K562 (cell line): ENCODE results near the gene PTPN18. TPM values are rescaled to one million over a fixed set of nuclear protein-coding genes. Genes with fewer than 3 reads are reported as not detected.

Experiments used
- BCOR ChIP-seq: fragments of 450-650 bp; IDR thresholded peaks from 2 replicates; pipeline ENCODE4 v1.6.1; 2016
- DNMT1 ChIP-seq: fragments of 450-650 bp; IDR thresholded peaks from 2 replicates; pipeline ENCODE4 v1.6.1; 2016; ENCODE audit warnings: antibody characterized with exemption, mild to moderate bottlenecking
- JUND ChIP-seq, 2 experiments: IDR thresholded peaks; 2 replicates in 1 of 2; 3 replicates in 1 of 2; pipeline ENCODE4 v1.6.1; 2011; ENCODE audit warnings: borderline replicate concordance in 2 of 2, low read depth in 2 of 2, low read length in 2 of 2, improper control_type of control experiment in 1 of 2, missing biosample characterization in 1 of 2, missing genetic modification characterization in 1 of 2, missing genetic modification reagents in 1 of 2
- MIER1 ChIP-seq: fragments of 450-650 bp; IDR thresholded peaks from 2 replicates; pipeline ENCODE4 v1.6.1; 2016; ENCODE audit warnings: antibody characterized with exemption, mild to moderate bottlenecking, low read depth
- NONO ChIP-seq, 2 experiments: fragments of 200-400 bp in 1 of 2; fragments of 450-650 bp in 1 of 2; formaldehyde crosslinking in 1 of 2; IDR thresholded peaks; 2 replicates each; pipeline ENCODE4 v1.6.1; 2017; ENCODE audit warnings: low read depth in 2 of 2, mild to moderate bottlenecking in 2 of 2, moderate library complexity in 2 of 2, low read length in 1 of 2
- SMAD3 ChIP-seq: fragments of 450-650 bp; formaldehyde crosslinking; conservative IDR thresholded peaks from 2 replicates; pipeline ENCODE4 v1.4.0; 2020; ENCODE audit warnings: mild to moderate bottlenecking
- STAT6 ChIP-seq: sonication (generic); formaldehyde crosslinking; IDR thresholded peaks from 2 replicates; pipeline ENCODE4 v1.8.1; 2023; ENCODE audit warnings: mild to moderate bottlenecking, missing genetic modification reagents
- TEAD2 ChIP-seq: fragments of 450-650 bp; IDR thresholded peaks from 2 replicates; pipeline ENCODE4 v1.6.1; 2016; ENCODE audit warnings: missing genetic modification characterization, control low read depth, missing compliant biosample characterization
- UBTF ChIP-seq, 2 experiments: IDR thresholded peaks; 2 replicates each; pipeline ENCODE4 v1.6.1; 2012; ENCODE audit warnings: improper control_type of control experiment in 2 of 2, low read depth in 2 of 2, low read length in 2 of 2, borderline replicate concordance in 1 of 2
- ZBTB5 ChIP-seq: fragments of 450-650 bp; IDR thresholded peaks from 2 replicates; pipeline ENCODE4 v1.6.1; 2017; ENCODE audit warnings: antibody characterized with exemption
- ZNF232 ChIP-seq: sonication (generic); formaldehyde crosslinking; IDR thresholded peaks from 2 replicates; pipeline ENCODE4 v1.8.0; 2022; ENCODE audit warnings: mild to moderate bottlenecking, missing genetic modification reagents
- ZNF316 ChIP-seq: fragments of 450-650 bp; IDR thresholded peaks from 2 replicates; pipeline ENCODE4 v1.6.1; 2016
- polyA plus RNA-seq, 8 experiments: library from polyadenylated mRNA; depleted of rRNA in 4 of 8; stranded (reverse) in 5 of 8; unstranded in 3 of 8; fragments of >200 nt; fragmentation: Nextera tagmentation in 2 of 8; fragmentation: Illumina TruSeq in 1 of 8; extraction: Ambion mirVana in 2 of 8; extraction: Trizol in 1 of 8; gene quantifications; 2 replicates each; pipeline versions ENCODE4 v1.2.1 to v1.2.3, GENCODE V29; 2011 to 2014; ENCODE audit warnings: inconsistent platforms in 1 of 8, missing spikeins in 1 of 8
- total RNA-seq, 7 experiments: library from RNA; depleted of rRNA in 6 of 7; stranded (reverse); fragments of >200 nt in 6 of 7; fragmentation: Illumina TruSeq in 2 of 7; extraction: Trizol in 2 of 7; gene quantifications; 2 replicates each; pipeline versions ENCODE4 v1.2.1 to v1.2.3, GENCODE V29; 2011 to 2021; ENCODE audit warnings: low replicate concordance in 1 of 7
- TF ChIP-seq, protein P1 (sequence below): fragments of 250-450 bp; sonication (Bioruptor Pico); IDR thresholded peaks from 2 replicates; pipeline ENCODE4 v1.4.0; 2020

PTPN18 gene
- total and polyA plus RNA-seq, 9 of the 15 experiments (the other 6 are each of a cell fraction or from before 2014, with no cell fraction given), result 11.6 to 90.7 (median 49.6) TPM

DNA sequence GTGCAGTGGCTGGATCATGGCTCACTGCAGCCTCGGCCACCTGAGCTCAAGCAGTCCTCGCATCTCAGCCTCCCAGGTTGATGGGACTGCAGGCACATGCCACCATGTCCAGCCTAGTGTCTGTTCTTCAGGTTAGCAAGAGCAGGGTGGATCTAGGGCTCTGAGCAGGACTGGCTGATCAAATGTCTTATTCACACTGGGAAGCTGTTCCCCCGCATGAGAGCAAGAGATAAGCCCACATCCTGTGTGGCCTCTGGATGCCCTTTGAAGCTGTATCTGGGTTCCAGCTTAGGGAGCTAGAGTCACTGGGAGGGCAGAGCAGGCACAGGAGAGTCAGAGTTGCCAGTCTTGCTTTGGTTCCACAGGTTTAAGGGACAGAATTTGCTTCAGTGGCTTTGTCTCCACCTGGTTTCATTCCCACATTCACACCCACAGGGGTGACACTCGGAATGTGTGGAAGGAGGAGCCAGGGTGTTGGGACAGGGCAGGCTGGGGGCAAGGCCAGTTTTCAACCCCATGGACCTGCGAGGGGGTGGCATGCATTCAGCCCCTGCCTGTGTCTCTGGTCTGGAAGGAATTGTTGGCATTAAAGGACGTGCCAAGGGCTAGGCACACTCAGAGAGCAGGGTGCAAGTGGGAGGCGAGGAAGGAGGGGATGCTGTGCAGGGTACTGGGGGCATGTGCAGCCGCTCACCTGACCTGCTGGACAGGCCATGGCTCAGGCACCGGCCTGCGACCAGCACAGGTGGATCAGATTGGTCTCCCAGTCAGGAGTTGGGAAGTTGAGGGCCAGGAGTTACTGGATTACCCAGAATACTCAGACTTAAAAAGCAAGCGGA is 24.5 kb downstream of the PTPN18 start (continued):
- TF ChIP-seq, protein P1, sequence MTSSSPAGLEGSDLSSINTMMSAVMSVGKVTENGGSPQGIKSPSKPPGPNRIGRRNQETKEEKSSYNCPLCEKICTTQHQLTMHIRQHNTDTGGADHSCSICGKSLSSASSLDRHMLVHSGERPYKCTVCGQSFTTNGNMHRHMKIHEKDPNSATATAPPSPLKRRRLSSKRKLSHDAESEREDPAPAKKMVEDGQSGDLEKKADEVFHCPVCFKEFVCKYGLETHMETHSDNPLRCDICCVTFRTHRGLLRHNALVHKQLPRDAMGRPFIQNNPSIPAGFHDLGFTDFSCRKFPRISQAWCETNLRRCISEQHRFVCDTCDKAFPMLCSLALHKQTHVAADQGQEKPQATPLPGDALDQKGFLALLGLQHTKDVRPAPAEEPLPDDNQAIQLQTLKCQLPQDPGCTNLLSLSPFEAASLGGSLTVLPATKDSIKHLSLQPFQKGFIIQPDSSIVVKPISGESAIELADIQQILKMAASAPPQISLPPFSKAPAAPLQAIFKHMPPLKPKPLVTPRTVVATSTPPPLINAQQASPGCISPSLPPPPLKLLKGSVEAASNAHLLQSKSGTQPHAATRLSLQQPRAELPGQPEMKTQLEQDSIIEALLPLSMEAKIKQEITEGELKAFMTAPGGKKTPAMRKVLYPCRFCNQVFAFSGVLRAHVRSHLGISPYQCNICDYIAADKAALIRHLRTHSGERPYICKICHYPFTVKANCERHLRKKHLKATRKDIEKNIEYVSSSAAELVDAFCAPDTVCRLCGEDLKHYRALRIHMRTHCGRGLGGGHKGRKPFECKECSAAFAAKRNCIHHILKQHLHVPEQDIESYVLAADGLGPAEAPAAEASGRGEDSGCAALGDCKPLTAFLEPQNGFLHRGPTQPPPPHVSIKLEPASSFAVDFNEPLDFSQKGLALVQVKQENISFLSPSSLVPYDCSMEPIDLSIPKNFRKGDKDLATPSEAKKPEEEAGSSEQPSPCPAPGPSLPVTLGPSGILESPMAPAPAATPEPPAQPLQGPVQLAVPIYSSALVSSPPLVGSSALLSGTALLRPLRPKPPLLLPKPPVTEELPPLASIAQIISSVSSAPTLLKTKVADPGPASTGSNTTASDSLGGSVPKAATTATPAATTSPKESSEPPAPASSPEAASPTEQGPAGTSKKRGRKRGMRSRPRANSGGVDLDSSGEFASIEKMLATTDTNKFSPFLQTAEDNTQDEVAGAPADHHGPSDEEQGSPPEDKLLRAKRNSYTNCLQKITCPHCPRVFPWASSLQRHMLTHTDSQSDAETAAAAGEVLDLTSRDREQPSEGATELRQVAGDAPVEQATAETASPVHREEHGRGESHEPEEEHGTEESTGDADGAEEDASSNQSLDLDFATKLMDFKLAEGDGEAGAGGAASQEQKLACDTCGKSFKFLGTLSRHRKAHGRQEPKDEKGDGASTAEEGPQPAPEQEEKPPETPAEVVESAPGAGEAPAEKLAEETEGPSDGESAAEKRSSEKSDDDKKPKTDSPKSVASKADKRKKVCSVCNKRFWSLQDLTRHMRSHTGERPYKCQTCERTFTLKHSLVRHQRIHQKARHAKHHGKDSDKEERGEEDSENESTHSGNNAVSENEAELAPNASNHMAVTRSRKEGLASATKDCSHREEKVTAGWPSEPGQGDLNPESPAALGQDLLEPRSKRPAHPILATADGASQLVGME (CRISPR knock-in tag), result peak; percentile 65; the same call in 1 of the 2 replicates
- TF ChIP-seq NONO (IDR thresholded peaks at IDR 0.05; ENCODE audit: low read depth in 2 of 2, low read length in 1 of 2), result no peak
- TF ChIP-seq DNMT1, result no peak
- peak; percentile 72; the same call in 1 of the 2 replicates for TF ChIP-seq STAT6 (CRISPR knock-in tag)
- peak; percentile 60 for TF ChIP-seq JUND (IDR thresholded peaks at IDR 0.05; ENCODE audit: borderline replicate concordance, low read depth, low read length)
- peak; percentile 49; the same call in 1 of the 3 replicates for TF ChIP-seq JUND (tag; IDR thresholded peaks at IDR 0.05; ENCODE audit: borderline replicate concordance, low read depth, low read length)
- no peak for TF ChIP-seq TEAD2
- no peak for TF ChIP-seq MIER1
- TF ChIP-seq SMAD3, result no peak
- TF ChIP-seq ZNF316, result no peak
- no peak for TF ChIP-seq ZBTB5
- no peak for TF ChIP-seq BCOR
- TF ChIP-seq ZNF232 (CRISPR knock-in tag), result no peak
- 0 out of 4 replicates have a peak, but pooled peaks of 1 of the 2 experiments have one; percentile 30 for TF ChIP-seq UBTF (IDR thresholded peaks at IDR 0.05; ENCODE audit: borderline replicate concordance in 1 of 2, low read depth in 2 of 2, low read length in 2 of 2)
